Panc1 (cell line): ENCODE results near the gene IFI27L2. TPM values are rescaled to one million over a fixed set of nuclear protein-coding genes. Genes with fewer than 3 reads are reported as not detected.
A peak's percentile ranks its signal among the peaks of the same experiment; 100 is the strongest.

Experiments used
- ATAC-seq: fragments of 200-7000 bp; cut with Tn5 transposase; 2 replicates; pipeline ENCODE4 v1.9.1; 2020; ENCODE audit warnings: mild to moderate bottlenecking, moderate library complexity
- Bru-seq: library from RNA; stranded (reverse); fragments of 400-500 nt; gene quantifications from one replicate; lab custom pipeline; 2021; lab: Mats Ljungman, UMichigan
- BruChase-seq, 2 experiments: library from RNA; stranded (reverse); fragments of 400-500 nt; gene quantifications; one replicate each; lab custom pipeline; 2021; lab: Mats Ljungman, UMichigan
- BruUV-seq: library from RNA; stranded (reverse); fragments of 400-500 nt; replicated peaks from 2 replicates; lab custom pipeline; 2021; lab: Mats Ljungman, UMichigan
- CTCF ChIA-PET: fragments of 300-600 bp; sonication (Branson Sonifier 250); formaldehyde crosslinking; loops from one replicate; lab custom pipeline; 2022; ENCODE audit warnings: antibody characterized with exemption; lab: Charles Lee
- POLR2A ChIA-PET: fragments of 300-600 bp; sonication (Branson Sonifier 250); formaldehyde crosslinking; loops from one replicate; lab custom pipeline; 2022; ENCODE audit warnings: antibody characterized with exemption; lab: Charles Lee
- DNase-seq: peaks from one replicate; pipeline ENCODE4 v3.0.0-alpha.2; 2010; ENCODE audit warnings: low read depth, low spot score
- H3K27ac ChIP-seq: 2 replicates; pipeline ENCODE4 v1.5.1; 2011; ENCODE audit warnings: mild to moderate bottlenecking, low read length, inconsistent platforms
- H3K27me3 ChIP-seq: fragments of 200-500 bp; sonication (Bioruptor generic); 2 replicates; pipeline ENCODE4 v1.6.0; 2014; ENCODE audit warnings: low read length, inconsistent platforms; ENCODE audit not compliant: control insufficient read depth, insufficient read depth
- H3K36me3 ChIP-seq: fragments of 200-500 bp; sonication (Bioruptor generic); 2 replicates; pipeline ENCODE4 v1.5.1; 2014; ENCODE audit warnings: inconsistent platforms, mild to moderate bottlenecking, low read length, moderate library complexity; ENCODE audit not compliant: control insufficient read depth, insufficient read depth
- H3K4me1 ChIP-seq: 2 replicates; pipeline ENCODE4 v1.5.1; 2011; ENCODE audit warnings: inconsistent platforms, mild to moderate bottlenecking, low read length, moderate library complexity; ENCODE audit not compliant: control insufficient read depth, insufficient read depth
- H3K4me3 ChIP-seq, 2 experiments: 2 replicates each; pipeline ENCODE4 v1.5.1; 2011 to 2012; ENCODE audit warnings: low read depth in 2 of 2, low read length in 2 of 2, mild to moderate bottlenecking in 2 of 2, inconsistent platforms in 1 of 2, moderate library complexity in 1 of 2
- H3K9me3 ChIP-seq: fragments of 200-500 bp; sonication (Bioruptor generic); 2 replicates; pipeline ENCODE4 v1.5.1; 2014; ENCODE audit warnings: low read depth, mild to moderate bottlenecking, inconsistent platforms, low read length, moderate library complexity; ENCODE audit not compliant: control insufficient read depth, insufficient read depth
- POLR2AphosphoS5 ChIP-seq: IDR thresholded peaks from 2 replicates; pipeline ENCODE4 v1.6.1; 2012; ENCODE audit warnings: mild to moderate bottlenecking, low read depth, low read length, moderate library complexity
- SIN3A ChIP-seq: IDR thresholded peaks from 2 replicates; pipeline ENCODE4 v1.6.1; 2012; ENCODE audit warnings: low read depth, mild to moderate bottlenecking, low read length, moderate library complexity, borderline replicate concordance; ENCODE audit not compliant: insufficient read depth
- TCF7L2 ChIP-seq: IDR thresholded peaks from 2 replicates; pipeline ENCODE4 v1.6.1; 2011; ENCODE audit warnings: mild to moderate bottlenecking, low read depth, low read length, inconsistent platforms
- in situ Hi-C: cut with HindIII; loops from 2 replicates; pipeline ENCODE4 v1.10.0; 2016; ENCODE audit warnings: low sequenced_read_pairs, low pct_unique_long_range_greater_than_20kb
- intact Hi-C: fragments of 100-400 bp; cut with micrococcal nuclease; formaldehyde crosslinking; loops from one replicate; pipeline ENCODE4 v1.10.0; 2022; ENCODE audit not compliant: unreplicated experiment
- long read RNA-seq: library from polyadenylated mRNA; unstranded; transcript quantifications from one replicate; pipeline ENCODE4 v2.0.0, GENCODE V29; 2021; ENCODE audit not compliant: unreplicated experiment
- polyA plus RNA-seq: library from polyadenylated mRNA; unstranded; fragments of >200 nt; gene quantifications from one replicate; pipeline ENCODE4 v1.2.1, GENCODE V29; 2012; ENCODE audit warnings: missing spikeins; ENCODE audit not compliant: insufficient read length
- total RNA-seq: library from RNA; stranded (reverse); gene quantifications from one replicate; pipeline ENCODE4 v1.2.1, GENCODE V29; 2021; ENCODE audit not compliant: unreplicated experiment
- TF ChIP-seq, protein P1 (sequence below): fragments of 450-650 bp; IDR thresholded peaks from 2 replicates; pipeline ENCODE4 v1.5.1; 2017; ENCODE audit warnings: mild to moderate bottlenecking
- TF ChIP-seq, protein P2 (sequence below), 2 experiments: IDR thresholded peaks; 2 replicates each; pipeline ENCODE4 v1.6.1; 2011 to 2012; ENCODE audit warnings: low read depth in 2 of 2, control low read depth in 1 of 2, low read length in 1 of 2, mild to moderate bottlenecking in 1 of 2, moderate library complexity in 1 of 2; ENCODE audit not compliant: insufficient read depth in 1 of 2

IFI27L2 gene, protein sequence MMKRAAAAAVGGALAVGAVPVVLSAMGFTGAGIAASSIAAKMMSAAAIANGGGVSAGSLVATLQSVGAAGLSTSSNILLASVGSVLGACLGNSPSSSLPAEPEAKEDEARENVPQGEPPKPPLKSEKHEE
- total RNA-seq: 13.2 TPM
- 33.4 TPM for polyA plus RNA-seq
- percentile 40 among the genes with signal in this experiment for Bru-seq, nascent RNA
- percentile 37 among the genes with signal in this experiment for BruChase-seq, experiment 1, labeled RNA remaining after a 2-hour chase
- BruChase-seq, experiment 2, labeled RNA remaining after a 6-hour chase: percentile 46 among the genes with signal in this experiment
- long read RNA-seq, transcript IFI27L2-201 (4 exons, 511 nt): major isoform, 6 of 17 reads
- long read RNA-seq, partial matches to known transcripts: 3 of 17 reads
- long read RNA-seq, other reads (novel, unspliced or antisense): 2 of 17 reads

DNA sequence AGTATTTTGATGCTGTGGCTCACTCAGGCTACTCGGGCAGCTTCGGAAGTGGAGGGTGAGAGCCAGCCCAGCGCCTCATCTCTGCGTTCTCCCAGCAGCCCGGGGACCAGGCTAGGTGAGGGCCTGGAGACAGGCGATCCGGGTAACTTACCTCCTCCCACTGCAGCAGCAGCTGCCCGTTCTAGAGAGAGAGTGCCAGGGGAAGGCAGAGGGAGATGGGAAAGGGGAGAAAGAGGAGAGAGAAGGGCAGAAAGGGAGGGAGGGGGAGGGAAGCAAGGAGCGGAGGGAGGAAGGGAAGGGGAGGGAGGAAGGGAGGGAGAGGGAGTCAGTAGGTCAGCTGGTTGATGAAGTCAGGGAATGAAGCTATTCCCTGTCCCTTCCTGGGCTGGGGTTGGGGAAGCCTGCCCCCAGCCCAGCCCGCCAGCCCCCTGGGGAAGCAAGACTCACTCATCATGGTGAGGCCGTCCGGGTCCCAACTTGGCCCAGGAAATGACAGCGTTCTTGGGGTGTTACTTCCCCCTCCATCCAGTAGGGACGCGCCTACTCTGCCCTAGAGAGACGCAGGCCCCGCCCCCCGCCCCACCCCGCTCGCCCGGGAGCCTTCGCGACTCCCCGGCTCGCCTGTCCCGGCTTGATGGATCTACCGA, at the start of gene IFI27L2:
Gene IFI27L2 (minus strand): TSS at position 494 of the 647 bp plus-strand sequence. CDS start 40 bp downstream, at position 454.
- no TSS peak for BruUV-seq
- peak; percentile 92 for ATAC-seq
- no peaks in the 10 kb centered on the region for H3K27me3 ChIP-seq
- H3K27ac ChIP-seq: no peak within 1 kb of the TSS
- H3K9me3 ChIP-seq: no peaks in the 10 kb centered on the region
- TF ChIP-seq, protein P1, sequence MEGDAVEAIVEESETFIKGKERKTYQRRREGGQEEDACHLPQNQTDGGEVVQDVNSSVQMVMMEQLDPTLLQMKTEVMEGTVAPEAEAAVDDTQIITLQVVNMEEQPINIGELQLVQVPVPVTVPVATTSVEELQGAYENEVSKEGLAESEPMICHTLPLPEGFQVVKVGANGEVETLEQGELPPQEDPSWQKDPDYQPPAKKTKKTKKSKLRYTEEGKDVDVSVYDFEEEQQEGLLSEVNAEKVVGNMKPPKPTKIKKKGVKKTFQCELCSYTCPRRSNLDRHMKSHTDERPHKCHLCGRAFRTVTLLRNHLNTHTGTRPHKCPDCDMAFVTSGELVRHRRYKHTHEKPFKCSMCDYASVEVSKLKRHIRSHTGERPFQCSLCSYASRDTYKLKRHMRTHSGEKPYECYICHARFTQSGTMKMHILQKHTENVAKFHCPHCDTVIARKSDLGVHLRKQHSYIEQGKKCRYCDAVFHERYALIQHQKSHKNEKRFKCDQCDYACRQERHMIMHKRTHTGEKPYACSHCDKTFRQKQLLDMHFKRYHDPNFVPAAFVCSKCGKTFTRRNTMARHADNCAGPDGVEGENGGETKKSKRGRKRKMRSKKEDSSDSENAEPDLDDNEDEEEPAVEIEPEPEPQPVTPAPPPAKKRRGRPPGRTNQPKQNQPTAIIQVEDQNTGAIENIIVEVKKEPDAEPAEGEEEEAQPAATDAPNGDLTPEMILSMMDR: no peak
- no peak for TF ChIP-seq SIN3A
- TF ChIP-seq POLR2AphosphoS5: no peak
- TF ChIP-seq, protein P2, sequence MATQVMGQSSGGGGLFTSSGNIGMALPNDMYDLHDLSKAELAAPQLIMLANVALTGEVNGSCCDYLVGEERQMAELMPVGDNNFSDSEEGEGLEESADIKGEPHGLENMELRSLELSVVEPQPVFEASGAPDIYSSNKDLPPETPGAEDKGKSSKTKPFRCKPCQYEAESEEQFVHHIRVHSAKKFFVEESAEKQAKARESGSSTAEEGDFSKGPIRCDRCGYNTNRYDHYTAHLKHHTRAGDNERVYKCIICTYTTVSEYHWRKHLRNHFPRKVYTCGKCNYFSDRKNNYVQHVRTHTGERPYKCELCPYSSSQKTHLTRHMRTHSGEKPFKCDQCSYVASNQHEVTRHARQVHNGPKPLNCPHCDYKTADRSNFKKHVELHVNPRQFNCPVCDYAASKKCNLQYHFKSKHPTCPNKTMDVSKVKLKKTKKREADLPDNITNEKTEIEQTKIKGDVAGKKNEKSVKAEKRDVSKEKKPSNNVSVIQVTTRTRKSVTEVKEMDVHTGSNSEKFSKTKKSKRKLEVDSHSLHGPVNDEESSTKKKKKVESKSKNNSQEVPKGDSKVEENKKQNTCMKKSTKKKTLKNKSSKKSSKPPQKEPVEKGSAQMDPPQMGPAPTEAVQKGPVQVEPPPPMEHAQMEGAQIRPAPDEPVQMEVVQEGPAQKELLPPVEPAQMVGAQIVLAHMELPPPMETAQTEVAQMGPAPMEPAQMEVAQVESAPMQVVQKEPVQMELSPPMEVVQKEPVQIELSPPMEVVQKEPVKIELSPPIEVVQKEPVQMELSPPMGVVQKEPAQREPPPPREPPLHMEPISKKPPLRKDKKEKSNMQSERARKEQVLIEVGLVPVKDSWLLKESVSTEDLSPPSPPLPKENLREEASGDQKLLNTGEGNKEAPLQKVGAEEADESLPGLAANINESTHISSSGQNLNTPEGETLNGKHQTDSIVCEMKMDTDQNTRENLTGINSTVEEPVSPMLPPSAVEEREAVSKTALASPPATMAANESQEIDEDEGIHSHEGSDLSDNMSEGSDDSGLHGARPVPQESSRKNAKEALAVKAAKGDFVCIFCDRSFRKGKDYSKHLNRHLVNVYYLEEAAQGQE (IDR thresholded peaks at IDR 0.05; ENCODE audit: insufficient read depth in 1 of 2, low read depth in 2 of 2, low read length in 1 of 2): no peak
- TF ChIP-seq TCF7L2: no peak
- ChIA-PET CTCF (interaction anchor here (0.6 kb wide), 5 partner anchors 62 to 569 kb away, joined by 3 to 8 read pairs (median 4); no protein-coding TSS in a partner anchor), POLR2A (no interaction called here)
- peaks cover 4% of the 10 kb centered on the region for H3K4me1 ChIP-seq
- in situ Hi-C loops: no loop called here
- H3K36me3 ChIP-seq: no peaks in the 10 kb centered on the region
- intact Hi-C loops: no loop called here
- no peak for DNase-seq
- peak within 1 kb of the TSS; percentile 47 to 68 for H3K4me3 ChIP-seq

DNA sequence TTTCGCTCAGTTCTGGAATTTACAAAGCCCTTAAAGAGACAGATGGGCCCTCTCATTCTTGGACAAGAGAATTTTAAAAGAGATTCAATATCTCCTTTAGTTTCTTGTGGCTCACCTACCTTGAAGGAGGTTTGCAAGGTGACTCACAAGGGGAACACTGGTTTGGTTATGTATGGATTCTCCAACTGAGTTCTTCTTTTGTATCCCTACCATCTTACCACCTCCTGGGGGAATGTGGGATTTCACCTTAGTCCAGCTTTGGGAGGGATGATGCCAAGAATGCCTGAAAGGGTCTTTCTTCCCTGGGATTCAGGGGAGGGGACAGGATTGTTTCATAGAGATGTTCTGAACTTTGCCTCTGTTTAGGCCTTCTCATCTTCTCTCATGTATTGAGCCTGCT, 48.4 kb upstream of the IFI27L2 start:
- Histone ChIP-seq H3K4me3 (no peak overlapping the region), H3K9me3 (no peaks in the 10 kb centered on the region), H3K4me1 (peaks cover 4% of the 10 kb centered on the region), H3K27me3 (peaks cover 4% of the 10 kb centered on the region; the same call in 1 of the 2 replicates), H3K36me3 (no peaks in the 10 kb centered on the region; the same call in 1 of the 2 replicates), H3K27ac (no peak overlapping the region)
- ATAC-seq (no peak), DNase-seq (no peak)
- TF ChIP-seq, protein P1: no peak
- TF ChIP-seq SIN3A (no peak), TCF7L2 (no peak), POLR2AphosphoS5 (no peak)
- TF ChIP-seq, protein P2 (IDR thresholded peaks at IDR 0.05; ENCODE audit: insufficient read depth in 1 of 2, low read depth in 2 of 2, low read length in 1 of 2): no peak
- CTCF ChIA-PET: no interaction called here
- intact Hi-C loops (no loop called here), in situ Hi-C loops (no loop called here)
- BruUV-seq: no TSS peak
- POLR2A ChIA-PET: no interaction called here
